ENCODE data around the gene BRD7. TPM values are rescaled to one million over a fixed set of nuclear protein-coding genes. Genes with fewer than 3 reads are reported as not detected.

Gene BRD7
- total and polyA plus RNA-seq, 2 of the 13 experiments (the other 11 are each of a cell fraction or from before 2014, with no cell fraction given) = 82.3 to 149 TPM

DNA sequence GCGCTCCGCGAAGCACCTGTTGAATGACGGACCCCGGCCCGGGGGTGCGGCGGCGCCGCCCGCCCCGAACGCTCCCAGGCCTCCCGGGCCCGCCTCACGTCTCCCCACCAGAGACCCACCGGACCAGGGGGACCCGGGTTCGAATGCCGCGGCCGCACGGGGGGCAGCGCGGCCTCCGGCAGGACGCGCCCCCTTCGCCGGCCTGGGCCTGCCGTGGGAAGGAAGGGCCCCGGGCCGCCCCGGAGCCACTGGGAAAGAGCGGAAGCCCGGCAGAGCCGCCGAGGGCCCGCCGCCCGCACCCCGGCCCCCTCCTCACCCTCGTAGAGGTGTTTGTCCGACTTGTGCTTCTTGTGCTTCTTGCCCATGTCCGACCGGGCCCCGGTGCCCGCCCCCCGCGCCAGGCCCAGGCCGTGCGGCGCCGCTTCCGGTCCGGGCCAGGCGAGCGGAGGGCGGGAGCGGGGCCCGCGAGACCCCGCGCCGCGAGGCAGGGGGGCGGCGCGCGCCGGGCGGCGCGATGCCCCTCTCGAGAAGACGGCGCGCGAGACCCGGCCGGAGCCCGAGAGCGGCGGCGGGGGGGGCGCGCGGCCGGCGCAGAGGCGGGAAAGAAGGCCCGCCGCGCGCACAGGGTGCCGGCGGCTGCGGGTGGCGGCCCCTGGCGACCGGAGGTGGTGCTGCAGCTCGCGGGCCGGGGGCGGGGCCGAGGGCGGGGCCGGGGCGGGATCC is at the start of gene BRD7 (continued):
- peak; percentile 7; the same call in 1 of the 2 replicates for TF ChIP-seq GATAD1 (CRISPR knock-in tag; IDR thresholded peaks at IDR 0.05)
- TF ChIP-seq ZNF337 (CRISPR knock-in tag; IDR thresholded peaks at IDR 0.05; ENCODE audit: borderline replicate concordance, low read depth) = no peak
- peak; percentile 76; the same call in 1 of the 2 replicates for TF ChIP-seq GABPB1 (CRISPR knock-in tag; IDR thresholded peaks at IDR 0.05)
- peak; percentile 47 for TF ChIP-seq AGO2 (optimal IDR thresholded peaks at IDR 0.05; ENCODE audit: low read depth, low read length)
- peak; percentile 26; the same call in 1 of the 2 replicates for TF ChIP-seq SIN3A (IDR thresholded peaks at IDR 0.05; ENCODE audit: borderline replicate concordance, low read depth, low read length)
- no peak for TF ChIP-seq GTF2F1 (IDR thresholded peaks at IDR 0.05; ENCODE audit: low read length)
- TF ChIP-seq ZFX (CRISPR knock-in tag; IDR thresholded peaks at IDR 0.05; ENCODE audit: low read depth) = peak; percentile 66
- TF ChIP-seq, protein P1, sequence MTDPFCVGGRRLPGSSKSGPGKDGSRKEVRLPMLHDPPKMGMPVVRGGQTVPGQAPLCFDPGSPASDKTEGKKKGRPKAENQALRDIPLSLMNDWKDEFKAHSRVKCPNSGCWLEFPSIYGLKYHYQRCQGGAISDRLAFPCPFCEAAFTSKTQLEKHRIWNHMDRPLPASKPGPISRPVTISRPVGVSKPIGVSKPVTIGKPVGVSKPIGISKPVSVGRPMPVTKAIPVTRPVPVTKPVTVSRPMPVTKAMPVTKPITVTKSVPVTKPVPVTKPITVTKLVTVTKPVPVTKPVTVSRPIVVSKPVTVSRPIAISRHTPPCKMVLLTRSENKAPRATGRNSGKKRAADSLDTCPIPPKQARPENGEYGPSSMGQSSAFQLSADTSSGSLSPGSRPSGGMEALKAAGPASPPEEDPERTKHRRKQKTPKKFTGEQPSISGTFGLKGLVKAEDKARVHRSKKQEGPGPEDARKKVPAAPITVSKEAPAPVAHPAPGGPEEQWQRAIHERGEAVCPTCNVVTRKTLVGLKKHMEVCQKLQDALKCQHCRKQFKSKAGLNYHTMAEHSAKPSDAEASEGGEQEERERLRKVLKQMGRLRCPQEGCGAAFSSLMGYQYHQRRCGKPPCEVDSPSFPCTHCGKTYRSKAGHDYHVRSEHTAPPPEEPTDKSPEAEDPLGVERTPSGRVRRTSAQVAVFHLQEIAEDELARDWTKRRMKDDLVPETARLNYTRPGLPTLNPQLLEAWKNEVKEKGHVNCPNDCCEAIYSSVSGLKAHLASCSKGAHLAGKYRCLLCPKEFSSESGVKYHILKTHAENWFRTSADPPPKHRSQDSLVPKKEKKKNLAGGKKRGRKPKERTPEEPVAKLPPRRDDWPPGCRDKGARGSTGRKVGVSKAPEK (CRISPR knock-in tag; IDR thresholded peaks at IDR 0.05; ENCODE audit: borderline replicate concordance) = no peak
- TF ChIP-seq, protein P2, sequence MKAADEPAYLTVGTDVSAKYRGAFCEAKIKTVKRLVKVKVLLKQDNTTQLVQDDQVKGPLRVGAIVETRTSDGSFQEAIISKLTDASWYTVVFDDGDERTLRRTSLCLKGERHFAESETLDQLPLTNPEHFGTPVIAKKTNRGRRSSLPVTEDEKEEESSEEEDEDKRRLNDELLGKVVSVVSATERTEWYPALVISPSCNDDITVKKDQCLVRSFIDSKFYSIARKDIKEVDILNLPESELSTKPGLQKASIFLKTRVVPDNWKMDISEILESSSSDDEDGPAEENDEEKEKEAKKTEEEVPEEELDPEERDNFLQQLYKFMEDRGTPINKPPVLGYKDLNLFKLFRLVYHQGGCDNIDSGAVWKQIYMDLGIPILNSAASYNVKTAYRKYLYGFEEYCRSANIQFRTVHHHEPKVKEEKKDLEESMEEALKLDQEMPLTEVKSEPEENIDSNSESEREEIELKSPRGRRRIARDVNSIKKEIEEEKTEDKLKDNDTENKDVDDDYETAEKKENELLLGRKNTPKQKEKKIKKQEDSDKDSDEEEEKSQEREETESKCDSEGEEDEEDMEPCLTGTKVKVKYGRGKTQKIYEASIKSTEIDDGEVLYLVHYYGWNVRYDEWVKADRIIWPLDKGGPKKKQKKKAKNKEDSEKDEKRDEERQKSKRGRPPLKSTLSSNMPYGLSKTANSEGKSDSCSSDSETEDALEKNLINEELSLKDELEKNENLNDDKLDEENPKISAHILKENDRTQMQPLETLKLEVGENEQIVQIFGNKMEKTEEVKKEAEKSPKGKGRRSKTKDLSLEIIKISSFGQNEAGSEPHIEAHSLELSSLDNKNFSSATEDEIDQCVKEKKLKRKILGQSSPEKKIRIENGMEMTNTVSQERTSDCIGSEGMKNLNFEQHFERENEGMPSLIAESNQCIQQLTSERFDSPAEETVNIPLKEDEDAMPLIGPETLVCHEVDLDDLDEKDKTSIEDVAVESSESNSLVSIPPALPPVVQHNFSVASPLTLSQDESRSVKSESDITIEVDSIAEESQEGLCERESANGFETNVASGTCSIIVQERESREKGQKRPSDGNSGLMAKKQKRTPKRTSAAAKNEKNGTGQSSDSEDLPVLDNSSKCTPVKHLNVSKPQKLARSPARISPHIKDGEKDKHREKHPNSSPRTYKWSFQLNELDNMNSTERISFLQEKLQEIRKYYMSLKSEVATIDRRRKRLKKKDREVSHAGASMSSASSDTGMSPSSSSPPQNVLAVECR (CRISPR knock-in tag; IDR thresholded peaks at IDR 0.05; ENCODE audit: borderline replicate concordance) = peak; percentile 54; the same call in 1 of the 2 replicates
- TF ChIP-seq ELF4 (CRISPR knock-in tag; IDR thresholded peaks at IDR 0.05; ENCODE audit: borderline replicate concordance) = no peak
- TF ChIP-seq, protein P3, sequence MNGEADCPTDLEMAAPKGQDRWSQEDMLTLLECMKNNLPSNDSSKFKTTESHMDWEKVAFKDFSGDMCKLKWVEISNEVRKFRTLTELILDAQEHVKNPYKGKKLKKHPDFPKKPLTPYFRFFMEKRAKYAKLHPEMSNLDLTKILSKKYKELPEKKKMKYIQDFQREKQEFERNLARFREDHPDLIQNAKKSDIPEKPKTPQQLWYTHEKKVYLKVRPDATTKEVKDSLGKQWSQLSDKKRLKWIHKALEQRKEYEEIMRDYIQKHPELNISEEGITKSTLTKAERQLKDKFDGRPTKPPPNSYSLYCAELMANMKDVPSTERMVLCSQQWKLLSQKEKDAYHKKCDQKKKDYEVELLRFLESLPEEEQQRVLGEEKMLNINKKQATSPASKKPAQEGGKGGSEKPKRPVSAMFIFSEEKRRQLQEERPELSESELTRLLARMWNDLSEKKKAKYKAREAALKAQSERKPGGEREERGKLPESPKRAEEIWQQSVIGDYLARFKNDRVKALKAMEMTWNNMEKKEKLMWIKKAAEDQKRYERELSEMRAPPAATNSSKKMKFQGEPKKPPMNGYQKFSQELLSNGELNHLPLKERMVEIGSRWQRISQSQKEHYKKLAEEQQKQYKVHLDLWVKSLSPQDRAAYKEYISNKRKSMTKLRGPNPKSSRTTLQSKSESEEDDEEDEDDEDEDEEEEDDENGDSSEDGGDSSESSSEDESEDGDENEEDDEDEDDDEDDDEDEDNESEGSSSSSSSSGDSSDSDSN (CRISPR knock-in tag; IDR thresholded peaks at IDR 0.05) = no peak; the same call in 1 of the 2 replicates
- 0 out of 2 replicates have a peak, but pooled peaks have one; percentile 65 for TF ChIP-seq NFKBIZ (CRISPR knock-in tag; IDR thresholded peaks at IDR 0.05)
- TF ChIP-seq SPEN (CRISPR knock-in tag; IDR thresholded peaks at IDR 0.05; ENCODE audit: low read depth) = 0 out of 2 replicates have a peak, but pooled peaks have one; percentile 22
- no peak for TF ChIP-seq ZNF232 (CRISPR knock-in tag; IDR thresholded peaks at IDR 0.05; ENCODE audit: borderline replicate concordance)
- 0 out of 2 replicates have a peak, but pooled peaks have one; percentile 10 for TF ChIP-seq PHF20 (CRISPR knock-in tag; IDR thresholded peaks at IDR 0.05)
- no peak for TF ChIP-seq PITX1 (CRISPR knock-in tag; IDR thresholded peaks at IDR 0.05)
- TF ChIP-seq, protein P4, sequence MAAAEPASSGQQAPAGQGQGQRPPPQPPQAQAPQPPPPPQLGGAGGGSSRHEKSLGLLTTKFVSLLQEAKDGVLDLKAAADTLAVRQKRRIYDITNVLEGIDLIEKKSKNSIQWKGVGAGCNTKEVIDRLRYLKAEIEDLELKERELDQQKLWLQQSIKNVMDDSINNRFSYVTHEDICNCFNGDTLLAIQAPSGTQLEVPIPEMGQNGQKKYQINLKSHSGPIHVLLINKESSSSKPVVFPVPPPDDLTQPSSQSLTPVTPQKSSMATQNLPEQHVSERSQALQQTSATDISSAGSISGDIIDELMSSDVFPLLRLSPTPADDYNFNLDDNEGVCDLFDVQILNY (CRISPR knock-in tag; conservative IDR thresholded peaks at IDR 0.05) = 0 out of 2 replicates have a peak, but pooled peaks have one; percentile 9
- TF ChIP-seq ZMAT3 (CRISPR knock-in tag; conservative IDR thresholded peaks at IDR 0.05) = 0 out of 2 replicates have a peak, but pooled peaks have one; percentile 25

Data from HepG2 (cell line).